Frontal cortex (tissue), 4 donors: ENCODE results near the gene GLYATL1. TPM values are rescaled to one million over a fixed set of nuclear protein-coding genes. Genes with fewer than 3 reads are reported as not detected.

Source experiments
- DNase-seq, 2 donors: peaks; one replicate each; pipeline ENCODE4 v3.0.0; 2012; ENCODE audit warnings: low spot score in 2 of 2
- FAIRE-seq: peaks from 2 replicates; lab custom pipeline; 2012; peaks lifted over from hg19 to GRCh38; lab: Jason Lieb, UNC
- total RNA-seq: library from RNA; depleted of rRNA; stranded (reverse); fragments of >200 nt; gene quantifications from one replicate; pipeline ENCODE4 v1.2.3, GENCODE V29; 2014
- donor health status: control.
- donor health status: control.
- donor health status: control.

GLYATL1 gene
- total RNA-seq, 1 donor from 2014 or later, result 0.82 TPM

GRCh38 chr11:58924230-58924629, 15.1 kb upstream of the GLYATL1 start:
- DNase-seq (no peak), FAIRE-seq (no peak)

DNA sequence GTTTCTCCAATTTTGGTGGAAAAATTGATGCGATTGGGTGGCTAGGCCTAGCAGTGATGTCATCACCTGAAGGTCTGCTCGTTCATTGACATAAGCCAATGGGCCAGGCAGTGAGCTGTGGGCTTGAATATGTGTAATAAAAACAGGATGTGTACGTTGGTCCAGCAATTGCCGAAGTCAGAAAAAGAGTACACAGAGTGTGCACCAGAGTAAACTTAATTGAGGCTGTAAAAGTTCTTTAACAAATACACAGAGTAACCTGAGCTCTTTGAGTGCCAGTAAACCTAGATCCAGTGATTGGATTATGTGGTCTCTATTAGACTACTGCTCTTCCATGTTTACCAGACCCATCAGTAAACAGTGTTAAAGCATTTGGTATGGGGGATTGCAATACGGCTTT, 13.0 kb upstream of the GLYATL1 start:
- DNase-seq (no peak), FAIRE-seq (no peak)

DNA sequence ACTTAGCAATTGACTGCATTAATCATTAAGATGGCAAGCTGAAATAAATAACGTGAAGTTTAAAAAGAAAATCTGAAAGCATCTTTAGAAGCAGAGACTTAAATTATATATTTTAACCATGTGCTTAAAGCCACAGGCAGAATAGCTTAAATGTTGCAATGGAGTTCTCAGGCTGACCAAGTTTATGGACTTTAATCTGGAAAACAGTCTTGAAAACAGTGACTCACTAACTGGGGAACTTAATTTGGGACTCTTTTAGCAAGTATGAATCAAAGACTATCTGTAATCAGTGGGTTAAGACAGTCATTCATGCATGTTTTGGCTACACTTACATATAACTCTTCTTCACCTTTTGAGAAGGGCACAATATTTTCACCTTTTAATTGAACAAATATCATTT, 12.6 kb upstream of the GLYATL1 start:
- DNase-seq (no peak), FAIRE-seq (no peak)

DNA sequence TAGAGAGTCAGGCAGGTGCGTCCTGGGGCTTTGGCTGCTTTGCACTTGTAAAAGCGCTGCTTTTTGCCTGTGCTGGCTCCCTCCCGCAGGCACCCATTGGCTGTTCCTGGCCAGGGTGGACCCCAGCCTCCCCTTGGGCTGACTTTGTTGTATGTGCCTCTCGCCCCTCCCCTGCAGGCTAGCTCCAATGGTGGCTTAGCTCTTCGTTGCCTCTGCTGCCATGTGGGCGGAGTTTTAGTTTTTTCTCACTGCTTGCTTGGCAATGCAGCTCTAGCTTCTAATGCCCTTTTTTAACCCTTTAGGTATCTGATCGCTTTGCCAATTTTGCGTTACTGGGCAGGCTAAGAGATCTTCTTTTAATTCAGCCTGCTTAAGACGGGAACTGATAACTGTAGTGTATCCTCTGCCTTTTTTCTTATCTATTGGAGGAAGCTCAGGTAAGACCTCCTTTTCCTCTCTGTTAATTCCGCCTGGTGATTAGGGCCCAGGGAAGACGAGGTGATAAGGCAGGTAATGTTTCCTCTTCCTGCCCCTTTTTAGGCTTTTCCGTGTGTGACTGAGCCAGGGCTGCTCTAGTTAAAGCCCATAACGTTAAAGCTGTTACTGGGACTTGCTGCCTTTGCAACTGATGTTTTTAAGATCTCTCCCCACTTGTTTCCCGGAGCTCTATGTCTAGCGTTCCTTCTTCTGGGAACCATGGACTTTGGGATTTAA, 11.7 kb upstream of the GLYATL1 start:
- DNase-seq, result no peak
- FAIRE-seq, result no peak

GRCh38 chr11:58928107-58928499, 11.2 kb upstream of the GLYATL1 start:
- no peak for FAIRE-seq
- DNase-seq, result no peak

DNA sequence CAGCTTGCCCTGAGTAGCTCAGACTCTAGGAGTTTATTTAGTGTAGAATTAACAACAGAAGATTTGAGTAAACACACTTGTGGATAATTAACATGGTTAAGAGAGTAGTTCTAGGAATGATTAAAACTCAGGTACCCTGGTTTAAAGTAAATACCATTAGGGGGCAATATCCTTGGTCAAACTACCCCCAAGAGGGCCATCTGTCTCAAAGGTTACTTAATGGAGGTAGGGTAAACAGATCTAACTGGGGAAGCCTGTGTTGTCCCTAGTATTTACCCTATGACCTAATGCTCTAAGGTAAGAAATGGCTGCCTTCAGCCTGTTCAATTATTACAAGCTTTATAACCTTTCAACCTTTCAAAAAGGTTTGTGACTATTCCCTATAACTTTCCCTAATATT, 10.6 kb upstream of the GLYATL1 start:
- FAIRE-seq (no peak), DNase-seq (no peak)

DNA sequence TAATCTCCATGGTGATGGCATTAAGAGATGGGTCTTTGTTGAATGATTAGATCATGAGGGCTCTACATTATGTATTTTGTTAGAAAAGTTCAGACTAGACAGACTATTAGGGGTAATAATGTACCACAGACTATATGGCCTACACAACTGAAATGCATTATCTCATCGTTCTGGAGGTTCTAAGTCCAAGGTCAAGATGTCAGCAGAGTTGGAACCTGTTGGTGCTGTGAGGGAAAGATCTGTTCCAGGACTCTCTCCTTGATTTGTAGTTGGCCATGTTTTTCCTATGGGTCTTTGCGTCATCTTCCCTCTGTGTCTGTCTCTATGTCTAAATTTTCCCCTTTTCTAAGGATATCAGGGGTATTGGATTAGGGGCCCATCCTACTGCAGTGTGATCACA, 8.4 kb upstream of the GLYATL1 start:
- DNase-seq (no peak), FAIRE-seq (no peak)

- FAIRE-seq, result no peak
- DNase-seq, result no peak
Measured at GRCh38 chr11:58933661-58934060, 5.6 kb upstream of the GLYATL1 start.

DNA sequence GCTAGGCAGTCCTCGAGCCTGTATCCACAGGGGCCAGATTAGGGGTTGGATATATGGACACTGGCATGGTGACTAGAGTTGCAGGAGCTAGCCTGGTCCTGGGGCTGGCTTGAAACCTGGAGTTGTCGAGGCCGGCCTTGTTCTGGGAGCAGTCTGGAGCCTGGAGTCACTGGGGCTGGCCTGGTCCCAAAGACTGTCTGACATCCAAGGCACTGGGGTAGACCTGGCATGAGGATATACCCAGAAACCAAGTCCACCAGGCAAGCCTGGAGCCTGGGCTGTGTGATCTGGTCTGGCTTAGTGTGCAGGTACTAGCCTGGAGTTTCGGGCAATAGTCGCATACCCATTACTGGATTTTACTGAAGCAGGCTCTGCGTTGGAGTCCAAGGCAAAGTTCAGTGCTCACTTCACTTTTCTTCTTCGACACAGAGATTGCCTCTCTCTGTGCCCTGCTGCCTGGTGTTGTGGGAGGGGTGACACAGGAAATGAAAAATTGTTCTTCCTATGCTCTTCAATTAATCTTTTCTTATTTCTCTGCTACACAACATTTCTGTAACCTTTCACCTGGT, 4.3 kb upstream of the GLYATL1 start:
- DNase-seq, result no peak
- no peak for FAIRE-seq

GRCh38 chr11:58938398-58938797, 890 bp upstream of the GLYATL1 start:
- no peak for FAIRE-seq
- DNase-seq, result no peak

DNA sequence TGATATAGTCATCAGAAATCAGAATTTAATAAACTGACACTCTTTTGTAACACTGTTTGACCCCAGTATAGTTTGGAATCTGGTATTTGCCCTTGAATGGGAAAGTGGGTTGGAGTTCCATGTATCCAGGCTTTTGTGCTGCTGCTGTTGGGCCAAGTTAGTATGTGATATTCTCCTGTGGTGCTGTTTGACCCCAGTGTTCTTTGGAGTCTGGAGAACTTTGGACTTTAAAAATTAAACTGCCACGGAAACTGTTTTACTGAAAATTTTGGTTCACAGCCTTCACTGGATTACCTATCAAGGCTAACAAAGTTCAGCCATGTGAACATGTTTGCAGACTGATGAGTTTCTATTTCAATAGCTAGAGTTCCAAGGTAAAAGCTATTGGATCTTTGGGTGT, 740 bp downstream of the GLYATL1 start:
- DNase-seq (no peak), FAIRE-seq (no peak)

DNA sequence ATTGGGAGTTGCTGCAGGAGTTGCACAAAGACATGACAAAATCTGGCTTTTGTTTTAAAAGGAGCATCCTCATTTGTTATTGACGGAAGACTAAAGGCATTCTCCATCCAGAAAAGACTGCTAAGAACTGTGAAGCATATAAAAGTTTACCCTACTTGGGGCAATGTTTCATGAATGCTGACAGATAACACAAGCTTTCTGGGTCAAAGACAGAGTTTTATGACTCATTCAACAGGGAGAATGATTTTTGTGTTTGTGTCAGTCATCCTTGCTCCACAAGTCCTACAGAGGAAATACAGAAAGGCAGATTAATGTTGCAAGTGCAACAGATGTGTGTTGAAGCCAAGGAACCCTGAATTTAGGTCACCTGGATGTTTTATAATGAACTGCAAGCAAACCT, 2.5 kb downstream of the GLYATL1 start:
- no peak for FAIRE-seq
- no peak for DNase-seq

DNA sequence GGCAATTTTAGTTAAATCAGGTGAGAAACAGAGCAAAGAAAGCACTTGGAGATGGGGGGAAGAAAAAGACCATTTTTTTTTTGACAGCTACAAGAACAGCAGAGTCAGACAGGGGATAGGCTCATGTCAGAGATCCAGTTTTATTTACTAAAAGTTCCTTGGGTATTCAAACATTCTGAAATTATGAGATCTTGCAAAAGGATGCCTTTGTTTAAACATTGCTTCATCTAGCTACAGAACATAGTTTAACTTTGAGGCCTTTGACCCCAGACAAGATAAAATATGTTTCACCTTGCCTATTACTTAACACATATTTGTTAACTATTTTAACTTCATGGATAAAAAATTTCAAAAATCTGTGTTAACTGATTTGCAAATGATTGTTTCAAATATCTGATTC, 6.4 kb downstream of the GLYATL1 start:
- DNase-seq, result no peak
- no peak for FAIRE-seq

DNA sequence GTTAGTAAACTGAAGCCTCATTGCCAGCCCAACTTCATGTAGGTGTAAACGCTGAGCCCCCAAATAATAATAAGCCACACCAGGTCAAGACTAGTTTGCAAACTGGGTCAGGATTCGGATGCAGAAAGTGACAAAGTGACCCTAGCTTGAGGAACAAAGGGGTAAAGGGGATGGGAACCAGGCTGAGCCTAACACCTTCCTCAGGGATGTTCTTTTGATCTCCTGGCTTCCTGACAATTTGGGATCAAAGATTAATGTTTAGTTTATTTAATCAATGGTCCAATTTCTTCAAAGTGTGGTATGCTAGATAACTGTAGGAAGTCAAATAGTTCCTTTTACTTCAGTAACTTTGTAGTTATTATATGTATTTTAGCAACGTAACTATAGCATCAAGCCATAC, 9.9 kb downstream of the GLYATL1 start:
- no peak for FAIRE-seq

GRCh38 chr11:58957922-58958321, 18.6 kb downstream of the GLYATL1 start:
- DNase-seq (no peak), FAIRE-seq (no peak)

More for the DNA sequence above, 9.9 kb downstream of the GLYATL1 start:
- no peak for DNase-seq

DNA sequence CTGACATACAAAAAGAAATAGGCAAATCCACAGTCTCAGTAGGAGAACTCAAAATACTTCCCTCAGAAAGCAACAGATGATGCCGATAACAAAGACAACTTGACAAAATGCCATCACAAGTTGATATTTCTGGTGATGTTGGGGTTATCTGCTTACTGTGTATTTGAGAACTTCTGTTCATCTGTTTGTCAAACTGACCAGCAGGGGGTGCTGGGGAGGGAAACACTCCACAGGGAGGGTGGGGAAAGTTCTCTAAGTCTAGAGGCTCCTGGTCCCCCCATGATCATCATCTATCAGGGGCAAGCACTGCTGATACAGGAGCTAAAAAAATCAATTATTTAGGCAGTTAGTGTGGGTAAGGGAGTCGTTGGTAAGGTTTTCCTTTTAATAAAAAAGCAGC, 19.2 kb downstream of the GLYATL1 start:
- DNase-seq (no peak), FAIRE-seq (no peak)

DNA sequence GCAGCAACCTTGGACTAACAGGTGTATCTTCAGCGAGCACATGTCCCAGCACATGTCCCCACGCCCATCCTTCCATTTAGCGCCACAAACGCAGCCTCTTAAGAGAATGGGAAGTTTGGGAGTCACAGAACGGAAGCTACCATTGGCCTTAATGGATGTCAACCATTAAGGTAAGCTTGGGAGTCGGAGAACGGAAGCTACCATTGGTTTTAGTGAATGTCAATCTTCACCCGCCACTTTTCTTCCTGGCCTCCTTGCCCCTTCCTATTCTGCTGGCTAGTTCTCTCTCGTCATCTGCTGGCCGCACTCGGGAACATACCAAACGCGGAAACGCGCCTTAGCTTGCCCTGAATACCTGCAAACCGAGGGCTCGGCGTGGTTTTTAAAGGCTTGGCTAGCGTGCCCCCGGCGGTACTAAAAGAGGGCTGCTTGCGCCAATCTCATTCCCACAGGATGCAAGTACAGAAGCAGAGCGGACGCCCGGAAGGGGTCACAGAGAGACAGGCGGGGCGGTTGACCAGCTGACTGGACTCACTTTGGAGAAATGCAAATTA, 24.3 kb downstream of the GLYATL1 start:
- FAIRE-seq (no peak), DNase-seq (no peak)

DNA sequence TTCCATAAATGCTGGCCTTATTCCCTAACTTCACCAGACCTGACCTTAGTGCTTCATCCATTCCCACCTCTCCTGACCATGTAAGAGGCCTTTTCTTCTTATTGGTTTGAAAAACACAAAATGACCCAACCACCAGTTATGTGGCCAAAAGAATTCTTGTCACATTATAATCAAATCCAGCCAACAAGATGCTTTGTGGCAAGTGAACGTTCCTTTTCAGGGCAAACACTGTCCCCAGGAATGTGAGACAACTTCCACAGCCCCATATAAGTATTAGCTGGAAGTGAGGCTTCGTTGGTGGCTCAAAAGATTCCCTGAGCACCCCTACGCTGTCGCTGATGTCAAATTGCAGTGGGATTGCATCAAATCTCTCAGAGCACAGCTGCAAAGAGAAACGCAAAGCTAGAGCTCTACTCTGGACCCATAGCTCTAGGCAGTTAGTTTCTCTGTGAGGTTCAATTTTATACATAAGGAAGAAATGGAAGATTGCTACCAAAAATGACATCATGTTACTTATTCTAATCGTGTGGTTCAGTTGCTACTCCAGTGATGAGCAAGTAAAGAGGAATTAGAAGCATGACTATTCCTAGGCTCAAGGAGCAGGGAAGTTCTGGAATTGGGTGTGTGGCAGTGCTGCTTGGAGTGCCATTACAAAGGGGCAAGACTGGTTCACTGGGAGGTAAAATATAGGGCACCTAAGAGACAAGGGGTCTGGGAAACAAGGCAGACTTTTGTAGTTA, 26.1 kb downstream of the GLYATL1 start:
- no peak for DNase-seq
- no peak for FAIRE-seq

DNA sequence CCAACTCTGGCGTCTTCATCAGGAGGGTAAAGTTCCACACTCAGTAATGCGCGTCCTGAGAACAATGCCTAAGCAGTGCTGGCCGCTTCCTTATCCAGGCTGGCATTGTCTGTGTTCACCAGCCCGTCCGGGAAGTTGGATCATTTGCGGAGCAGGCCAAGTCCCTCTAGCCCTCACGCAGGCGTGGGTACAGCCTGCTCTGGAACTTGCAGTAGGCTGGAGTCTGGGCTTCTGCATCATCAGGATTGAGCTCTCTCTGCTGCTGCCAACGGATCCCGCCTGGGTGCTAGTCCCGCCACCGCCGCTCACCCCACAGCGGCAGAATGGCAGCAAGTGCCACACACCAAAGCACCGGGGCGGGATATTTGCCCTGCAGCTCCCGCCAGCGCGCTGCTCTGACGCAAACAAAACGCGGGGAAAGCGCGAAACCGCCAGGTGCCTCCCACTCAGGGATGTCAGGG, 29.0 kb downstream of the GLYATL1 start:
- FAIRE-seq, result no peak
- DNase-seq, result no peak

DNA sequence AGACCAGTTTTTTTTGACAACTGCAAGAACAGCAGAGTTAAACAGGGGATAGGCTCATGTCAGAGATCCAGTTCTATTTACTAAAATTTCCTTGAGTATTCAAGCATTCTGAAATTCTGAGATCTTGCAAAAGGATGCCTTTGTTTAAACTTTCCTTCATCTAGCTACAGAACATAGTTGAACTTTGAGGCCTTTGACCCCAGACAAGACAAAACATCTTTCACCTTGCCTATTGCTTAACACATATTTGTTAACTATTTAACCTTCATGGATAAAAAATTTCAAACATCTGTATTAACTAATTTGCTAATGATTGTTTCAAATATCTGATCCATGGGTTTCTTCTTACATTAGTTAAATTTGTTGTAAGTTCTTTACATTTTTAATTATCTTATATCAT, 38.2 kb downstream of the GLYATL1 start:
- FAIRE-seq, result no peak
- no peak for DNase-seq

- FAIRE-seq (no peak), DNase-seq (no peak)
Measured at GRCh38 chr11:58979222-58979621, 39.9 kb downstream of the GLYATL1 start.
